A673 (cell line): Measurements from ENCODE around the gene UFSP1. TPM values are rescaled to one million over a fixed set of nuclear protein-coding genes. Genes with fewer than 3 reads are reported as not detected.

ENCODE experiments used
- BruUV-seq: library from RNA; stranded (reverse); fragments of 400-500 nt; replicated peaks from 2 replicates; lab custom pipeline; 2021; lab: Mats Ljungman, UMichigan
- CTCF ChIA-PET: fragments of 300-600 bp; sonication (Branson Sonifier 250); formaldehyde crosslinking; loops from one replicate; lab custom pipeline; 2022; ENCODE audit warnings: antibody characterized with exemption; lab: Charles Lee
- POLR2A ChIA-PET: fragments of 300-600 bp; sonication (Branson Sonifier 250); formaldehyde crosslinking; loops from one replicate; lab custom pipeline; 2022; ENCODE audit warnings: antibody characterized with exemption; ENCODE audit not compliant: low non-redundant PET; lab: Charles Lee
- DNase-seq: peaks from one replicate; pipeline ENCODE4 v3.0.0-alpha.2; 2015; ENCODE audit warnings: low spot score
- H3K27ac ChIP-seq: fragments of 200-600 bp; sonication (generic); 2 replicates; pipeline ENCODE4 v1.5.1; 2016; ENCODE audit warnings: mixed run types, low read depth, mild to moderate bottlenecking, mixed read lengths, antibody characterized with exemption, low read length; ENCODE audit not compliant: poor library complexity, severe bottlenecking
- H3K27me3 ChIP-seq: fragments of 200-600 bp; sonication (generic); replicated peaks from 2 replicates; pipeline ENCODE4 v1.6.1; 2017; ENCODE audit warnings: mixed run types, low read depth, mild to moderate bottlenecking, mixed read lengths, antibody characterized with exemption, low read length; ENCODE audit not compliant: insufficient read depth, poor library complexity
- H3K36me3 ChIP-seq: fragments of 200-600 bp; sonication (generic); 2 replicates; pipeline ENCODE4 v1.6.1; 2016; ENCODE audit warnings: mixed run types, mild to moderate bottlenecking, mixed read lengths, antibody characterized with exemption, low read length; ENCODE audit not compliant: insufficient read depth, poor library complexity, severe bottlenecking
- H3K4me1 ChIP-seq: fragments of 200-600 bp; sonication (generic); 2 replicates; pipeline ENCODE4 v1.6.1; 2017; ENCODE audit warnings: mixed run types, mild to moderate bottlenecking, mixed read lengths, antibody characterized with exemption, low read length; ENCODE audit not compliant: insufficient read depth, poor library complexity, severe bottlenecking
- H3K4me3 ChIP-seq: fragments of 200-600 bp; sonication (generic); 2 replicates; pipeline ENCODE4 v1.5.1; 2016; ENCODE audit warnings: low read depth, mixed run types, mild to moderate bottlenecking, mixed read lengths, low read length; ENCODE audit not compliant: poor library complexity, severe bottlenecking
- H3K9me3 ChIP-seq: fragments of 200-600 bp; sonication (generic); 2 replicates; pipeline ENCODE4 v1.6.1; 2016; ENCODE audit warnings: mixed run types, low read depth, mild to moderate bottlenecking, mixed read lengths, antibody characterized with exemption, low read length; ENCODE audit not compliant: poor library complexity, severe bottlenecking
- CTCF ChIP-seq: fragments of 300-800, 200-600 bp; sonication (generic); conservative IDR thresholded peaks from 2 replicates; pipeline ENCODE4 v1.5.1; 2017; ENCODE audit warnings: low read depth, mild to moderate bottlenecking, antibody characterized with exemption, low read length, moderate library complexity, mixed read lengths
- EZH2 ChIP-seq: fragments of 200-600 bp; sonication (generic); IDR thresholded peaks from 2 replicates; pipeline ENCODE4 v1.6.1; 2017; ENCODE audit warnings: borderline replicate concordance, low read depth, mild to moderate bottlenecking, mixed read lengths, antibody characterized with exemption, low read length; ENCODE audit not compliant: poor library complexity, severe bottlenecking
- intact Hi-C: fragments of 100-400 bp; cut with micrococcal nuclease; formaldehyde crosslinking; loops from one replicate; pipeline ENCODE4 v1.10.0; 2022; ENCODE audit not compliant: unreplicated experiment
- total RNA-seq: library from RNA; stranded (reverse); gene quantifications from 2 replicates; pipeline ENCODE4 v1.2.3, GENCODE V29; 2021

The UFSP1 gene
- total RNA-seq, 1 experiment from 2014 or later = 5.0 TPM

DNA sequence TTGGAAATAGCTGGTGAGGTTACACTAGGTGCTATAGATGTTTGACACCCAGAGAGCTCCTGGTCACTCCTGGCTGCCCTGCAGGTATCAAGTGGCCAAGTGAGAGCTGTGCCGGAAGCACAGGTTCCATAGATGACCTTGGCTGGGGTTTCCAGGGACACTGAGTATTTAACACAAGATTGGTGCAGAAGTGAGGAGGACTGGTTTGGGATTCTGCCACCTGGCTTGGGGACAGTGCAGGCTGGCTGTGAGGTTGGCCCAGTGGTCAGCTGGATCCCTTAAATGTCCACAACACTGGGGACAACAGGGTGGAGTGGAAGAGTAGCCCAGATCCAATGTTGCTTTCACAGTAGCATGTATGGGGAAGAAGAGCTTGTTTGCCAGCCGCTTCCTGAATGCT is 11.5 kb upstream of the UFSP1 start:
- TF ChIP-seq CTCF = no peak
- TF ChIP-seq EZH2 = no peak
- Histone ChIP-seq H3K27me3 (peaks cover 6% of the 10 kb centered on the region), H3K36me3 (no peaks in the 10 kb centered on the region), H3K4me1 (peaks cover 7% of the 10 kb centered on the region), H3K27ac (no peak overlapping the region), H3K4me3 (no peak overlapping the region), H3K9me3 (no peaks in the 10 kb centered on the region)
- no TSS peak for BruUV-seq
- POLR2A ChIA-PET = interaction anchor here (0.5 kb wide), 1 partner anchor 163 kb away, joined by 3 read pairs; no protein-coding TSS in a partner anchor
- CTCF ChIA-PET = interaction anchor here (0.5 to 0.7 kb wide), 2 partner anchors 158 to 181 kb away, joined by 3 read pairs; no protein-coding TSS in a partner anchor
- DNase-seq = no peak
- intact Hi-C loops = no loop called here

DNA sequence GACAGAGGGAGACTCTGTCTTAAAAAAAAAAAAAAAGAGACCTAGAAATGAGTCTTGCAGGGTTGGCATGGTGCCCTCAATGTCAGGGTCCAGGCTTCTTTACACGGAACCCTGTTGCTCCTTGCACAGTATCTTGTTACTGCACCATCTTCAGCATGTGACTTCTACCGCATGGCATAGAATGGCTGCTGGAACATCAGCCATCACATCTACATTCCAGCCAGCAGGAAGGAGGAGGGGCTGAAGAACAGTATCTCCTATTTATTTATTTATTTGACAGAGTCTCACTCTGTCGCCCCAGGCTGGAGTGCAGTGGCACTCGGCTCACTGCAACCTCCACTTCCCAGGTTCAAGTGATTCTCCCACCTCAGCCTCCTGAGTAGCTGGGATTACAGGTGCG is 9.9 kb upstream of the UFSP1 start:
- DNase-seq = no peak
- H3K9me3 ChIP-seq = no peaks in the 10 kb centered on the region
- no peaks in the 10 kb centered on the region for H3K36me3 ChIP-seq
- H3K27ac ChIP-seq = no peak overlapping the region
- H3K27me3 ChIP-seq = peaks cover 7% of the 10 kb centered on the region
- ChIA-PET CTCF (no interaction called here), POLR2A (no interaction called here)
- H3K4me3 ChIP-seq = no peak overlapping the region
- H3K4me1 ChIP-seq = peaks cover 9% of the 10 kb centered on the region
- intact Hi-C loops = loop anchor here (5.0 to 10.0 kb wide), 3 partner anchors 178 to 383 kb away; no protein-coding TSS in a partner anchor
- TF ChIP-seq CTCF (no peak), EZH2 (no peak)
- no TSS peak for BruUV-seq

DNA sequence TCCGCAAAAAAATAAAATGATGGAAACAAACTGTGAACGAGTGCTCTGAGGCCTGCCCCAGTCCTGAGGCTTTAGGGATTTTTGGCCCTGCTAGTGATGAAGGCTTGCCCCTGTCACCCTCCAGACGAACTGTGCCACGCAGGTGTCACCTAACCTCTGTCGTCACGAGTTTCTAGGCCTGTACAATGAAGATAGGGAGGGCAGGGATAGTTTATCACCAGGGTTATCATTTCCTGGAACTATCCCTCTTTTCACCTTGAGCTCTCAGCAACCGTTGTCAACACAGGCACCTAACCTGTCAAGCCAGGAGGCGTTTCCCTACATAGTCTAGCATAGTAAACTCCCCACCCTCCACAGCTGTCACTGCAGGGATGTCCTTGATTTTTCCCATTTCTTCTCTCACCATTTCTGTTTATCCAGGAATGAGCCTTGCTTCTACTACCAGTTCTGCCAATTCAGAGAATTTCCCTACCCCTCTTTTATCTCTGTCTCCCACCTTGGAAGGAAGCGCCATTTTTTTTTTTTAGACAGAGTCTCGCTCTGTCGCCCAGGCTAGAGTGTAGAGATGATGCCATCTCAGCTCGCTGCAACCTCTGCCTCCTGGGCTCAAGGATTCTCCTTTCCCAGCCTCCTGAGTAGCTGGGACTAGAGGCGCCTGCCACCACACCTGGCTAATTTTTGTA is 8.4 kb upstream of the UFSP1 start:
- Histone ChIP-seq H3K4me1 (peaks cover 9% of the 10 kb centered on the region), H3K9me3 (no peaks in the 10 kb centered on the region), H3K4me3 (no peak overlapping the region), H3K27me3 (peaks cover 7% of the 10 kb centered on the region), H3K36me3 (no peaks in the 10 kb centered on the region), H3K27ac (no peak overlapping the region)
- BruUV-seq = no TSS peak
- intact Hi-C loops = loop anchor here (1.0 to 10.0 kb wide), 4 partner anchors 161 to 384 kb away; no protein-coding TSS in a partner anchor
- ChIA-PET POLR2A (no interaction called here), CTCF (no interaction called here)
- DNase-seq = no peak
- no peak for TF ChIP-seq EZH2
- no peak for TF ChIP-seq CTCF
